Pancreas (tissue), 10 donors: ENCODE results near the gene RASAL2. TPM values are rescaled to one million over a fixed set of nuclear protein-coding genes. Genes with fewer than 3 reads are reported as not detected.

Source experiments
- ATAC-seq, 4 donors: fragments of 200-7000 bp; cut with Tn5 transposase; one replicate each; pipeline versions ENCODE4 v1.8.0 to v1.9.1; 2020; ENCODE audit warnings: mild to moderate bottlenecking in 4 of 4, moderate library complexity in 4 of 4
- DNase-seq, 6 donors: peaks; one replicate each; pipeline ENCODE4 v3.0.0-alpha.2; 2020
- FAIRE-seq: peaks from 2 replicates; lab custom pipeline; 2012; peaks lifted over from hg19 to GRCh38; lab: Jason Lieb, UNC
- H3K27ac ChIP-seq, 4 donors: fragments of 200-600 bp; sonication (generic); 1 replicate in 3 of 4; 2 replicates in 1 of 4; pipeline versions ENCODE4 v1.5.0 to v1.8.0; 2020
- H3K27me3 ChIP-seq, 4 donors: fragments of 200-600 bp; one replicate each; pipeline ENCODE4 v1.8.0; 2021
- H3K36me3 ChIP-seq, 3 donors: fragments of 200-600 bp; sonication (generic) in 1 of 3; one replicate each; pipeline versions ENCODE4 v1.5.0 to v1.8.0; 2020 to 2021
- H3K4me1 ChIP-seq, 3 donors: fragments of 200-600 bp; one replicate each; pipeline ENCODE4 v1.8.0; 2021
- H3K4me3 ChIP-seq, 4 donors: fragments of 200-600 bp; sonication (generic) in 2 of 4; one replicate each; pipeline versions ENCODE4 v1.5.0 to v1.8.0; 2020 to 2021
- H3K9me3 ChIP-seq, 4 donors: fragments of 200-600 bp; one replicate each; pipeline ENCODE4 v1.8.0; 2021
- CTCF ChIP-seq, 4 donors: fragments of 200-600 bp; sonication (generic) in 3 of 4; IDR thresholded peaks; one replicate each; pipeline versions ENCODE4 v1.5.0 to v1.8.0; 2021; ENCODE audit warnings: antibody characterized with exemption in 4 of 4
- WGBS, 2 donors: extraction: QIAGEN DNeasy Blood & Tissue Kit; methylation state at CpG; one replicate each; pipeline ENCODE4 v1.1.7; 2013; 5-methylcytosine and 5-hydroxymethylcytosine counted together
- intact Hi-C, 3 donors: fragments of 100-400 bp; cut with DNase I; formaldehyde crosslinking; loops; one replicate each; pipeline versions ENCODE4 v1.11.1 to v1.14.2; 2022
- polyA plus RNA-seq, 2 donors: library from polyadenylated mRNA; stranded (reverse); fragments of 200-250 nt; gene quantifications; one replicate each; pipeline ENCODE4 v1.2.3, GENCODE V29; 2013
- total RNA-seq, 6 donors: library from RNA; stranded (reverse); fragmentation: NEBNext Ultra II Directional in 4 of 6; extraction: Animal tissue kit (Norgen Biotek cat#: 25700) in 4 of 6; gene quantifications; one replicate each; pipeline versions ENCODE4 v1.2.1 to v1.2.4, GENCODE V29; 2021 to 2023
- donor health status: healthy with polysubstance abuse.
- donor health status: DM: no; HTN: no; CAD: no; lungs with moderate emphysema.
- donor health status: DM: no; HTN: no; CAD: no.
- donor health status: control.
- donor health status: control.
- donor health status: Bipolar disorder and iron deficiency.
- donor health status: DM: yes; HTN: yes; CAD: no.
- donor health status: DM: no; HTN: no; CAD: no.
- donor health status: DM: no; HTN: no; CAD: no.
- donor health status: DM: yes; HTN: yes; CAD: no.

RASAL2 gene
- total and polyA plus RNA-seq, 8 donors = 2.5 to 12.9 (median 4.9) TPM

GRCh38 chr1:178533121-178533946 is 439.4 kb downstream of the RASAL2 start:
- intact Hi-C loops = loop anchor here in 1 of 3 donors (10.0 kb wide), 1 partner anchor 221 kb away; no protein-coding TSS in a partner anchor
- H3K4me1 ChIP-seq = no peaks in the 10 kb centered on the region
- TF ChIP-seq CTCF (IDR thresholded peaks at IDR 0.05) = no peak
- DNase-seq (no peak), FAIRE-seq (no peak), ATAC-seq (no peak)
- no peaks in the 10 kb centered on the region for H3K27me3 ChIP-seq
- H3K9me3 ChIP-seq = no peaks in the 10 kb centered on the region
- 53 to 58% methylated on average over 9 of the region's 9 CpGs for WGBS, 2 donors
- no peak overlapping the region for H3K4me3 ChIP-seq
- no peak overlapping the region for H3K27ac ChIP-seq
- H3K36me3 ChIP-seq = no peaks in the 10 kb centered on the region

Other genes with a start within 250 kb of the RASAL2 start
- 1 to 10 TPM; 2.8 to 7.2 (median 4.0) TPM for gene SEC16B, start 124.0 kb upstream of the RASAL2 start, total RNA-seq
- 10 to 100 TPM; 14.0 to 16.9 TPM for gene SEC16B, start 124.0 kb upstream of the RASAL2 start, polyA plus RNA-seq